ENCODE measurements around the gene TSPAN5. TPM values are rescaled to one million over a fixed set of nuclear protein-coding genes. Genes with fewer than 3 reads are reported as not detected.
"Not testable (repeated sequence)": the region's sequence is repeated elsewhere in the genome, so short reads cannot be mapped to it uniquely, and the experiment has no call there.

The TSPAN5 gene
- total RNA-seq, 2 donors from 2014 or later: 7.4 to 11.8 TPM

GRCh38 chr4:98467627-98468072 is 190.8 kb downstream of the TSPAN5 start:
- DNase-seq: peak; percentile 91
- no peaks in the 10 kb centered on the region for H3K9me3 ChIP-seq (ENCODE audit: control insufficient read depth, low read length)
- WGBS, 2 experiments (ENCODE audit: insufficient coverage in 1 of 2, insufficient read length in 1 of 2): 6 to 14% methylated on average over 17 to 20 of the region's 20 CpGs
- peak; percentile 89 for TF ChIP-seq CTCF (conservative IDR thresholded peaks at IDR 0.05)
- Mint-ChIP-seq H3K4me3 (peak overlapping the region; percentile 54), H3K27ac (peak overlapping the region; percentile 84), H3K9me3 (no peaks in the 10 kb centered on the region), H3K36me3 (ENCODE audit: low read depth) (peaks cover 7% of the 10 kb centered on the region), H3K4me1 (peaks cover 2% of the 10 kb centered on the region), H3K27me3 (ENCODE audit: insufficient read depth) (no peaks in the 10 kb centered on the region)
- no peak overlapping the region for H3K27ac ChIP-seq (ENCODE audit: low read depth, low read length)
- peak overlapping the region; percentile 78 for H3K4me3 ChIP-seq (ENCODE audit: low read length)
- peak overlapping the region; percentile 47 for H3K9ac ChIP-seq (ENCODE audit: extremely low read depth, low read length, poor library complexity, severe bottlenecking)
- no peaks in the 10 kb centered on the region for H3K36me3 ChIP-seq (ENCODE audit: control insufficient read depth, insufficient read depth, low read length)
- H3K27me3 ChIP-seq (ENCODE audit: control insufficient read depth, insufficient read depth, low read length, poor library complexity, severe bottlenecking): no peaks in the 10 kb centered on the region
- no peaks in the 10 kb centered on the region for H3K4me1 ChIP-seq (ENCODE audit: control insufficient read depth, insufficient read depth, low read length)

GRCh38 chr4:98466868-98467599 is 191.4 kb downstream of the TSPAN5 start:
- Histone ChIP-seq H3K4me1 (ENCODE audit: control insufficient read depth, insufficient read depth, low read length) (no peaks in the 10 kb centered on the region), H3K27ac (ENCODE audit: low read depth, low read length) (no peak overlapping the region)
- H3K4me3 Mint-ChIP-seq: peak overlapping the region; percentile 54

DNA sequence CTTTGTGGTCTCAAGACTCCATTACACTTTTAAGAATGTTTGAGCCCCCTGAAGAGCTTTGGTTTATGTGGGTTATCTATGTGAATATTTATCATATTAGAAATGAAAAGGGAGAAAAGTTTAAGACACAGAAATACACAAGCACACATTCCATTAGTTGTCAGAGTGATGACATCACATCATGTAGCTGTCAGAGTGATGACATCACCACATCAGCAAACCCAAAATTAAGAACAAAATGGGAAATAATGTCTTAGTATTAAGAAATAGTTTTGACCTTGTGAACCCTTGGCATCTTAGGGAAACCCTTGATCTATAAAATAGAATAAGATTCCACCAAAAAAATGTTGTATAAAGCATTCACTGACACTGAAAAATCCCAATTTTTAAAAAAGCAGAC is 195.9 kb downstream of the TSPAN5 start:
- Histone ChIP-seq H3K36me3 (ENCODE audit: control insufficient read depth, insufficient read depth, low read length) (no peaks in the 10 kb centered on the region), H3K4me3 (ENCODE audit: low read length) (no peak overlapping the region), H3K27me3 (ENCODE audit: control insufficient read depth, insufficient read depth, low read length, poor library complexity, severe bottlenecking) (no peaks in the 10 kb centered on the region), H3K9me3 (ENCODE audit: control insufficient read depth, low read length) (no peaks in the 10 kb centered on the region), H3K4me1 (ENCODE audit: control insufficient read depth, insufficient read depth, low read length) (no peaks in the 10 kb centered on the region), H3K9ac (ENCODE audit: extremely low read depth, low read length, poor library complexity, severe bottlenecking) (no peak overlapping the region), H3K27ac (ENCODE audit: low read depth, low read length) (no peak overlapping the region)
- no peak for TF ChIP-seq CTCF (conservative IDR thresholded peaks at IDR 0.05)
- Mint-ChIP-seq H3K36me3 (ENCODE audit: low read depth) (no peaks in the 10 kb centered on the region), H3K27me3 (ENCODE audit: insufficient read depth) (peaks cover 1% of the 10 kb centered on the region), H3K9me3 (peaks cover 7% of the 10 kb centered on the region), H3K4me3 (no peak overlapping the region), H3K27ac (no peak overlapping the region), H3K4me1 (no peaks in the 10 kb centered on the region)
- no peak for DNase-seq

More at GRCh38 chr4:98466868-98467599, 191.4 kb downstream of the TSPAN5 start:
- TF ChIP-seq CTCF (conservative IDR thresholded peaks at IDR 0.05): no peak
- 49 to 55% methylated on average over 7 to 8 of the region's 8 CpGs for WGBS, 2 experiments (ENCODE audit: insufficient coverage in 1 of 2, insufficient read length in 1 of 2)
- Mint-ChIP-seq H3K9me3 (peaks cover 3% of the 10 kb centered on the region), H3K4me1 (peaks cover 2% of the 10 kb centered on the region), H3K36me3 (ENCODE audit: low read depth) (peaks cover 3% of the 10 kb centered on the region), H3K27ac (no peak overlapping the region), H3K27me3 (ENCODE audit: insufficient read depth) (peaks cover under 1% of the 10 kb centered on the region)
- no peaks in the 10 kb centered on the region for H3K27me3 ChIP-seq (ENCODE audit: control insufficient read depth, insufficient read depth, low read length, poor library complexity, severe bottlenecking)
- no peak for DNase-seq
- H3K9ac ChIP-seq (ENCODE audit: extremely low read depth, low read length, poor library complexity, severe bottlenecking): no peak overlapping the region
- H3K36me3 ChIP-seq (ENCODE audit: control insufficient read depth, insufficient read depth, low read length): no peaks in the 10 kb centered on the region
- no peak overlapping the region for H3K4me3 ChIP-seq (ENCODE audit: low read length)
- H3K9me3 ChIP-seq (ENCODE audit: control insufficient read depth, low read length): no peaks in the 10 kb centered on the region

DNA sequence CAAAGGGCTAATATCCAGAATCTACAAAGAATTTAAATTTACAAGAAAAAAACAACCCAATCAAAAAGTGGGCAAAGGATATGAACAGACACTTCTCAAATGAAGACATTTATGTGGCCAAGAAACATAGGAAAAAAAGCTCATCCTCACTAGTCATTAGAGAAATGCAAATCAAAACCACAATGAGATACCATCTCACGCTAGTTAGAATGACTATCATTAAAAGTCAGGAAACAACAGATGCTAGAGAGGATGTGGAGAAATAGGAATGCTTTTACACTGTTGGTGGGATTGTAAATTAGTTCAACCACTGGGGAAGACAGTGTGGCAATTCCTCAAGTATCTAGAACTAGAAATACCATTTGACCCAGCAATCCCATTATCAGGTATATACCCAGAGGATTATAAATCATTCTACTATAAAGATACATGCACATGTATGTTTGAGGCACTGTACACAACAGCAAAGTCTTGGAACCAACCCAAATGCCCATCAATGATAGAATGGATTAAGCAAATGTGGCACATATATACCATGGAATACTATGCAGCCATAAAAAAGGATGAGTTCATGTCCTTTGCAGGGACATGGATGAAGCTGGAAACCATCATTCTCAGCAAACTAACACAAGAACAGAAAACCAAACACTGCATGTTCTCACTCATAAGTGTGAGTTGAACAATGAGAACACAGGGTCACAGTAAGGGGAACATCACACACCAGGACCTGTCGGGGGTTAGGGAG is 197.1 kb downstream of the TSPAN5 start:
- H3K36me3 Mint-ChIP-seq (ENCODE audit: low read depth); H3K4me1 ChIP-seq (ENCODE audit: control insufficient read depth, insufficient read depth, low read length); H3K9me3 Mint-ChIP-seq; H3K27ac ChIP-seq (ENCODE audit: low read depth, low read length); H3K9ac ChIP-seq (ENCODE audit: extremely low read depth, low read length, poor library complexity, severe bottlenecking); H3K36me3 ChIP-seq (ENCODE audit: control insufficient read depth, insufficient read depth, low read length); H3K4me3 ChIP-seq (ENCODE audit: low read length); H3K4me1 Mint-ChIP-seq; H3K4me3 Mint-ChIP-seq; H3K27me3 ChIP-seq (ENCODE audit: control insufficient read depth, insufficient read depth, low read length, poor library complexity, severe bottlenecking); H3K9me3 ChIP-seq (ENCODE audit: control insufficient read depth, low read length); DNase-seq; H3K27me3 Mint-ChIP-seq (ENCODE audit: insufficient read depth); H3K27ac Mint-ChIP-seq: not testable (repeated sequence)
- WGBS, 2 experiments (ENCODE audit: insufficient coverage in 1 of 2, insufficient read length in 1 of 2): 95 to 100% methylated on average over 2 of the region's 2 CpGs

DNA sequence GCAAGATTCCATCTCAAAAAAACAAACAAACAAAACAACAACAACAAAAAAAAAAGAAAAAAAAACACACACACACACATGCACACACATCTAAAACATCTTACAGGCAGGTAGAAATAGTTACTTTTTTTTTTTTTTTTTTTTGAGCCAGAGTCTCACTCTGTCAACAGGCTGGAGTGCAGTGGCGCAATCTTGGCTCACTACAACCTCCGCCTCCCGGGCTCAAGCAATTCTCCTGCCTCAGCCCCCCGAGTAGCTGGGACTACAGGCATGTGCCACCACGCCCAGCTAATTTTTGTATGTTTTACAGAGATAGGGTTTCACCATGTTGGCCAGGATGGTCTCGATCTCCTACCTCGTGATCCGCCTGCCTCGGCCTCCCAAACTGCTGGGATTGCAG is 201.0 kb downstream of the TSPAN5 start:
- not testable (repeated sequence) for H3K27ac Mint-ChIP-seq; H3K9ac ChIP-seq (ENCODE audit: extremely low read depth, low read length, poor library complexity, severe bottlenecking); H3K9me3 ChIP-seq (ENCODE audit: control insufficient read depth, low read length); H3K36me3 Mint-ChIP-seq (ENCODE audit: low read depth); DNase-seq; H3K27ac ChIP-seq (ENCODE audit: low read depth, low read length); H3K36me3 ChIP-seq (ENCODE audit: control insufficient read depth, insufficient read depth, low read length); H3K4me3 ChIP-seq (ENCODE audit: low read length); H3K27me3 Mint-ChIP-seq (ENCODE audit: insufficient read depth); H3K4me3 Mint-ChIP-seq; H3K27me3 ChIP-seq (ENCODE audit: control insufficient read depth, insufficient read depth, low read length, poor library complexity, severe bottlenecking); H3K4me1 Mint-ChIP-seq; H3K4me1 ChIP-seq (ENCODE audit: control insufficient read depth, insufficient read depth, low read length)
- H3K9me3 Mint-ChIP-seq: peaks cover 12% of the 10 kb centered on the region
- 95 to 97% methylated on average over 9 of the region's 9 CpGs for WGBS, 2 experiments (ENCODE audit: insufficient coverage in 1 of 2, insufficient read length in 1 of 2)

Data from endodermal cell (in vitro differentiated cells).